ENCODE measurements around the gene CERS1.
"Not testable (repeated sequence)": the region's sequence is repeated elsewhere in the genome, so short reads cannot be mapped to it uniquely, and the experiment has no call there.

DNA sequence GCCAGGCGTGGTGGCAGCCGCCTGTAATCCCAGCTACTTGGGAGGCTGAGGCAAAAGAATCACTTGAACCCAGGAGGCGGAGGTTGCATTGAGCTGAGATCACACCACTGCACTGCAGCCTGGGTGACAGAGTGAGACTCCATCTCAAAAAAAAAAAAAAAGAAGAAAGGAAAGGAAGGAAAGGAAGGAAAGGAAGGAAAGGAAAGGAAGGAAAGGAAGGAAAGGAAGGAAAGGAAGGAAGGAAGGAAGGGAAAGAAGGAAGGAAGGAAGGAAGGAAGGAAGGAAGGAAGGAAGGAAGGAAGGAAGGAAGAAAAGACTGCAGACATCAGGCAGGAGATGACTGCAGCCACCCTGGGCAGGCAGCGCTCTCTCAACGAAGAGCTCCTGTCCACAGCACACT lies 6.6 kb upstream of the CERS1 start:
- TF ChIP-seq, protein P1, sequence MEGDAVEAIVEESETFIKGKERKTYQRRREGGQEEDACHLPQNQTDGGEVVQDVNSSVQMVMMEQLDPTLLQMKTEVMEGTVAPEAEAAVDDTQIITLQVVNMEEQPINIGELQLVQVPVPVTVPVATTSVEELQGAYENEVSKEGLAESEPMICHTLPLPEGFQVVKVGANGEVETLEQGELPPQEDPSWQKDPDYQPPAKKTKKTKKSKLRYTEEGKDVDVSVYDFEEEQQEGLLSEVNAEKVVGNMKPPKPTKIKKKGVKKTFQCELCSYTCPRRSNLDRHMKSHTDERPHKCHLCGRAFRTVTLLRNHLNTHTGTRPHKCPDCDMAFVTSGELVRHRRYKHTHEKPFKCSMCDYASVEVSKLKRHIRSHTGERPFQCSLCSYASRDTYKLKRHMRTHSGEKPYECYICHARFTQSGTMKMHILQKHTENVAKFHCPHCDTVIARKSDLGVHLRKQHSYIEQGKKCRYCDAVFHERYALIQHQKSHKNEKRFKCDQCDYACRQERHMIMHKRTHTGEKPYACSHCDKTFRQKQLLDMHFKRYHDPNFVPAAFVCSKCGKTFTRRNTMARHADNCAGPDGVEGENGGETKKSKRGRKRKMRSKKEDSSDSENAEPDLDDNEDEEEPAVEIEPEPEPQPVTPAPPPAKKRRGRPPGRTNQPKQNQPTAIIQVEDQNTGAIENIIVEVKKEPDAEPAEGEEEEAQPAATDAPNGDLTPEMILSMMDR (IDR thresholded peaks at IDR 0.05) = not testable (repeated sequence)
- not testable (repeated sequence) for TF ChIP-seq POLR2A (IDR thresholded peaks at IDR 0.05)
